Measurements from ENCODE around the gene RNF167.
"Not testable (repeated sequence)": the region's sequence is repeated elsewhere in the genome, so short reads cannot be mapped to it uniquely, and the experiment has no call there.

Gene RNF167

GRCh38 chr17:4903051-4903818, 36.8 kb upstream of the RNF167 start, which contains the start of gene CHRNE:
TSS of gene CHRNE (minus strand) at chr17:4903098. CDS start at chr17:4903063, 35 bp downstream.
- DNase-seq = peak; percentile 81

- not testable (repeated sequence) for DNase-seq
Observed at GRCh38 chr17:4906642-4907041, 33.4 kb upstream of the RNF167 start.

- no peak for DNase-seq
Observed at GRCh38 chr17:4908301-4908700, 31.8 kb upstream of the RNF167 start.

GRCh38 chr17:4908711-4909496, 31.2 kb upstream of the RNF167 start:
- peak; percentile 72 for DNase-seq

GRCh38 chr17:4913994-4914393, 26.1 kb upstream of the RNF167 start:
- no peak for DNase-seq

- DNase-seq = not testable (repeated sequence)
Observed at GRCh38 chr17:4914551-4914950, 25.5 kb upstream of the RNF167 start.

- no peak for DNase-seq
Observed at GRCh38 chr17:4919511-4920047, 20.5 kb upstream of the RNF167 start.

- DNase-seq = no peak
Observed at GRCh38 chr17:4920351-4921048, 19.6 kb upstream of the RNF167 start.

GRCh38 chr17:4921320-4921719, 18.7 kb upstream of the RNF167 start:
- DNase-seq = no peak

- not testable (repeated sequence) for DNase-seq
Observed at GRCh38 chr17:4926577-4927335, 13.3 kb upstream of the RNF167 start.

- no peak for DNase-seq
Observed at GRCh38 chr17:4928881-4929280, 11.2 kb upstream of the RNF167 start.

GRCh38 chr17:4931963-4932362, 8.1 kb upstream of the RNF167 start, which contains the start of gene GP1BA:
TSS of gene GP1BA (plus strand) at chr17:4932277. CDS start at chr17:4932605, 328 bp downstream.
- no peak for DNase-seq

GRCh38 chr17:4932756-4933155, 7.3 kb upstream of the RNF167 start:
- DNase-seq = no peak

- no peak for DNase-seq
Observed at GRCh38 chr17:4933646-4934045, 6.4 kb upstream of the RNF167 start.

- DNase-seq = no peak
Observed at GRCh38 chr17:4934173-4934979, 5.7 kb upstream of the RNF167 start.

GRCh38 chr17:4935650-4936049, 4.4 kb upstream of the RNF167 start:
- DNase-seq = no peak

- no peak for DNase-seq
Observed at GRCh38 chr17:4936436-4936835, 3.6 kb upstream of the RNF167 start.

GRCh38 chr17:4937553-4937952, 2.5 kb upstream of the RNF167 start:
- no peak for DNase-seq

GRCh38 chr17:4938069-4938491, 2.0 kb upstream of the RNF167 start:
- DNase-seq = no peak

GRCh38 chr17:4938688-4939545, 1.2 kb upstream of the RNF167 start:
- no peak for DNase-seq

GRCh38 chr17:4939546-4939795, 597 bp upstream of the RNF167 start:
- DNase-seq = no peak

Data from stimulated activated CD4-positive, alpha-beta T cell treated with anti-CD3 and anti-CD28 coated beads, Interleukin-2, amount 100 ng/mL, for 24 hours (primary cell).